ENCODE measurements around the gene TMPRSS11A.

- TF ChIP-seq EZH2 (IDR thresholded peaks at IDR 0.05) = no peak
- no peak for TF ChIP-seq POLR2AphosphoS5 (IDR thresholded peaks at IDR 0.05; ENCODE audit: borderline replicate concordance, low read depth, low read length)
- no peak for TF ChIP-seq FOXP2 (optimal IDR thresholded peaks at IDR 0.05; ENCODE audit: control extremely low read depth, extremely low read length, insufficient read depth)
Measured at GRCh38 chr4:67873116-67873515, 90.2 kb downstream of the TMPRSS11A start.
